GM18867 (cell line): ENCODE measurements around the gene GPR45.
"Not testable (repeated sequence)": the region's sequence is repeated elsewhere in the genome, so short reads cannot be mapped to it uniquely, and the experiment has no call there.

ENCODE experiments used
- ATAC-seq: cut with Tn5 transposase; IDR thresholded peaks from one replicate; pipeline ENCODE4 v1.9.1; 2021; ENCODE audit warnings: mild to moderate bottlenecking, moderate library complexity; ENCODE audit not compliant: unreplicated experiment

The GPR45 gene

GRCh38 chr2:105241443-105241842 is at the start of gene GPR45:
Gene GPR45, plus strand, starts transcription at chr2:105241743. Its CDS starts 116 bp downstream, at chr2:105241859.
- no peak for ATAC-seq

- ATAC-seq: no peak
Observed at GRCh38 chr2:105194022-105194675, 47.4 kb upstream of the GPR45 start.

GRCh38 chr2:105196651-105197050 is 44.9 kb upstream of the GPR45 start:
- no peak for ATAC-seq

GRCh38 chr2:105215586-105216192 is 25.9 kb upstream of the GPR45 start:
- no peak for ATAC-seq

GRCh38 chr2:105220604-105221003 is 20.9 kb upstream of the GPR45 start:
- ATAC-seq: no peak

- no peak for ATAC-seq
Observed at GRCh38 chr2:105224444-105224843, 17.1 kb upstream of the GPR45 start.

GRCh38 chr2:105231232-105231619 is 10.3 kb upstream of the GPR45 start:
- ATAC-seq: no peak

GRCh38 chr2:105235388-105236059 is 6.0 kb upstream of the GPR45 start:
- ATAC-seq: peak; percentile 70

GRCh38 chr2:105236060-105236424 is 5.5 kb upstream of the GPR45 start:
- ATAC-seq: no peak

GRCh38 chr2:105237045-105237765 is 4.3 kb upstream of the GPR45 start:
- ATAC-seq: no peak

GRCh38 chr2:105238664-105239240 is 2.8 kb upstream of the GPR45 start:
- ATAC-seq: no peak

- no peak for ATAC-seq
Observed at GRCh38 chr2:105239924-105240323, 1.6 kb upstream of the GPR45 start.

- no peak for ATAC-seq
Observed at GRCh38 chr2:105242286-105242993, 897 bp downstream of the GPR45 start.

GRCh38 chr2:105243961-105244360 is 2.4 kb downstream of the GPR45 start:
- ATAC-seq: no peak

GRCh38 chr2:105244451-105244850 is 2.9 kb downstream of the GPR45 start:
- no peak for ATAC-seq

- no peak for ATAC-seq
Observed at GRCh38 chr2:105248316-105249070, 7.0 kb downstream of the GPR45 start.

GRCh38 chr2:105249181-105249580 is 7.6 kb downstream of the GPR45 start:
- ATAC-seq: no peak

GRCh38 chr2:105249891-105250290 is 8.3 kb downstream of the GPR45 start:
- no peak for ATAC-seq

- not testable (repeated sequence) for ATAC-seq
Observed at GRCh38 chr2:105251016-105251648, 9.6 kb downstream of the GPR45 start.
